Activated CD8-positive, alpha-beta T cell treated with anti-CD3 and anti-CD28 coated beads, Interleukin-2, amount 10 ng/mL, durations not matched to agents 7 days and 5 days (primary cell): Measurements from ENCODE around the gene NUP133. TPM values are rescaled to one million over a fixed set of nuclear protein-coding genes. Genes with fewer than 3 reads are reported as not detected.
A peak's percentile ranks its signal among the peaks of the same experiment; 100 is the strongest.
"Not testable (repeated sequence)": the region's sequence is repeated elsewhere in the genome, so short reads cannot be mapped to it uniquely, and the experiment has no call there.

Source experiments
- ATAC-seq: fragments of 150-1000 bp; cut with Tn5 transposase; one replicate; pipeline ENCODE4 v1.10.0; 2021; ENCODE audit warnings: moderate library complexity
- CTCF ChIA-PET: fragments of 350-600 bp; sonication (Branson Sonifier 250); formaldehyde crosslinking; loops from one replicate; lab custom pipeline; 2021; ENCODE audit warnings: antibody characterized with exemption; lab: Charles Lee
- POLR2A ChIA-PET: fragments of 350-600 bp; sonication (Branson Sonifier 250); formaldehyde crosslinking; loops from one replicate; lab custom pipeline; 2021; ENCODE audit warnings: antibody characterized with exemption; lab: Charles Lee
- DNase-seq: peaks from one replicate; pipeline ENCODE4 v3.0.0-alpha.2; 2020
- H3K27ac Mint-ChIP-seq: one replicate; pipeline ENCODE4 v1.8.0; 2021; ENCODE audit warnings: mild to moderate bottlenecking, mixed read lengths
- H3K27me3 Mint-ChIP-seq: one replicate; pipeline ENCODE4 v1.8.0; 2021; ENCODE audit warnings: low read depth, mixed read lengths
- H3K36me3 Mint-ChIP-seq: one replicate; pipeline ENCODE4 v1.8.0; 2021; ENCODE audit warnings: low read depth, mixed read lengths
- H3K4me1 Mint-ChIP-seq: one replicate; pipeline ENCODE4 v1.8.0; 2021; ENCODE audit warnings: low read depth, mixed read lengths
- H3K4me3 Mint-ChIP-seq: one replicate; pipeline ENCODE4 v1.8.0; 2021; ENCODE audit warnings: mild to moderate bottlenecking, mixed read lengths
- H3K9me3 Mint-ChIP-seq: one replicate; pipeline ENCODE4 v1.8.0; 2022; ENCODE audit warnings: mixed read lengths; ENCODE audit not compliant: insufficient read depth
- total RNA-seq, 2 experiments: library from RNA; stranded (reverse); gene quantifications; one replicate each; pipeline ENCODE4 v1.2.3, GENCODE V29; 2021

NUP133 gene
- total RNA-seq, 2 experiments from 2014 or later, result 46.8 to 49.7 TPM

DNA sequence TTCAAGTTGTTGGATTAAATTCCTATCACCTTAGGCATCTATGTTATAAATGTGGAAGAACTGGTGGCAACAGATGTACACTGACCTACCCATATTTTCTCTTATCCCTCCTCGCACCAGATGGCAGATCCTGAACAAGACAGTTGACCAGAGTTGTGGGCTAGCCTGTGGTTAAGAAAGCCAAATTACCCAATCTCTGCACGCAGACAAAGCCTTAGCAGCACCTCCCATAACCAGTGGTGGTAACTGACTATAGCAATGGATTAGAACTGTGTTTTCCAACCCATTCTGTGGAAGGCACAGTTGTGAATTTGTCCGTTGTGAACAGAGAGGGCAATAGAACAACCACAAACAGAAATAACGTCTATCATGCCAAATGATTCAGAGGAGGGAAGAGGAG is 29.8 kb upstream of the NUP133 start:
- Mint-ChIP-seq H3K27ac (no peak overlapping the region), H3K9me3 (no peaks in the 10 kb centered on the region), H3K4me1 (peaks cover 8% of the 10 kb centered on the region), H3K36me3 (peaks cover 57% of the 10 kb centered on the region), H3K27me3 (no peaks in the 10 kb centered on the region), H3K4me3 (no peak overlapping the region)
- ChIA-PET CTCF (no interaction called here), POLR2A (no interaction called here)
- DNase-seq, result no peak
- no peak for ATAC-seq

DNA sequence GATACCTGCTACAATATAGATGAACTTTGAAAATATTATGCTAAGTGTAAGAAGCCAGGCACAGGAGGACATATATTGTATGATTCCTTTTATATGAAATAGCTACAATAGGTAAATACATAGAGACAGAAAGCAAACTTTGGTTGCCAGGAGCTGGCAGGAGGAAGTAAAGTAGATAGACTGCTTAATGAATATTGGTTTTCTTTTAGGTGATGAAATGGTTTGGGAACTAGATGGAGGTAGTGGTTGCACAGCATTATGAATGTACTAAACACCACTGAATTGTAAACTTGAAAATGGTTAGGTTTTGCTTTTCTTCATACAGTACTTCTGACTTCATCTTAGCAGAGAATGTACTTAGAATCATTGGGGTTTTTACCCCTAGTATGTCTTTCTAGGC is 28.8 kb upstream of the NUP133 start:
- peaks cover 52% of the 10 kb centered on the region for H3K36me3 Mint-ChIP-seq
- ChIA-PET POLR2A (interaction anchor here (1.2 kb wide), 1 partner anchor 20 kb away, joined by 3 read pairs; no protein-coding TSS in a partner anchor), CTCF (no interaction called here)

DNA sequence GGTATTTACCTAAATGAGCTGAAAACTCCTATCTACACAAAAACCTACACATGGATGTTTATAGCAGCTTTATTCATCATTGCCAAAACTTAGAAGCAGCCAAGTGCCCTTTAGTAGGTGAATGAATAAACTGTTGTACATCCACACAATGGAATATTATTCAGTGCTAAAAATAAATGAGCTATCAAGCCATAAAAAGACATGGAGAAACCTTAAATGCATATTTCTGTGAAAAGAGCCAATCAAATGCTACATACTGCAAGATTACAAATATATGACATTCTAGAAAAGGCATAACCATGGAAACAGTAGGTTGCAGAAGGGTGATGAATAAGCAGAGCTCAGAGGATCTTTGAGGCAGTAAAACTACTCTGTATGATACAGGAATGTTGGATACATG is 27.1 kb upstream of the NUP133 start:
- ChIA-PET POLR2A (no interaction called here), CTCF (interaction anchor here (1.2 kb wide), 1 partner anchor 54 kb away, joined by 4 read pairs; no protein-coding TSS in a partner anchor)
- H3K27ac Mint-ChIP-seq, result no peak overlapping the region
- H3K27me3 Mint-ChIP-seq, result no peaks in the 10 kb centered on the region
- no peak for ATAC-seq
- DNase-seq, result no peak
- no peaks in the 10 kb centered on the region for H3K4me1 Mint-ChIP-seq
- no peak overlapping the region for H3K4me3 Mint-ChIP-seq
- no peaks in the 10 kb centered on the region for H3K9me3 Mint-ChIP-seq
- H3K36me3 Mint-ChIP-seq, result peaks cover 52% of the 10 kb centered on the region

More for the DNA sequence above, 28.8 kb upstream of the NUP133 start:
- Mint-ChIP-seq H3K27ac (no peak overlapping the region), H3K27me3 (no peaks in the 10 kb centered on the region), H3K4me1 (peaks cover 1% of the 10 kb centered on the region), H3K9me3 (no peaks in the 10 kb centered on the region), H3K4me3 (no peak overlapping the region)
- DNase-seq, result no peak
- no peak for ATAC-seq

DNA sequence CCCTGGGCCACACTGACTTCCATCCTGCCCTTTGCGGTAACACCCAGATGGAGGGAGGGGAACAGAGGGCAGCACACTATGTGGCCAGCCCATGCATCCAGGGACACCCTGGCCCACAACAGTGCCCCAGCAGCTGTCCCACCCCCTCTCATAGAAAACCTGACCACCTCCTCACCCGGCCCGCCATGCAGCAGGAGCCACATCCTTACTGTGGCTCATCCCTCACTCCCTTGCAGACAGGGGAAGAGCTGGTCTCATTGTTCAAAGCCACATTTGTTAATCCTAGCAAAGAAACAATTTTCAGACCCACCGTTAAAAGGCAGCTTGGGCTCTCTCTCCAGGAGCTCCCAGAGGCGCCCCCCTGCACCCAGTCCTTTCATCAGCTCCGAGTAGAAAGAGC is 23.2 kb upstream of the NUP133 start:
- CTCF ChIA-PET, result no interaction called here

DNA sequence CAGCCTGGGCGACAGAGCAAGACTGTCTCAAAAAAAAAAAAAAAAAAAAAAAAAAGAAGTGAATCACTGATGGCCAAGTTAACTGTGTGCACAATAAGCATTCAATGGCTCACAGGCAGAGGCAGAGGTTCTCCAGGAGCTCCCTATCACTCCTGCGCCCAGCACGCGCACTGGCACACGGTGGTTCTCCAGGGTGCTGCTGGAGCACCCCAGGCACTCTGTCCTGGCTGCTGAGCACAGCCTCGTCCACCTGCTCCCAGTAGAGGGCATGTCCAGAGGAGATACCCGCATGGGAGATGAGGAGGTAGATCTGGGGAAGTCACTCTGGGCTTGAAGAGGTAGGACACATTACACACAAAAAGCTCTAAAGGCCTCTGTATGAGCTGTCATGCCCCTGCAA is 21.5 kb upstream of the NUP133 start:
- Mint-ChIP-seq H3K4me3 (no peak overlapping the region), H3K27ac (no peak overlapping the region), H3K36me3 (peaks cover 56% of the 10 kb centered on the region), H3K9me3 (no peaks in the 10 kb centered on the region), H3K27me3 (no peaks in the 10 kb centered on the region), H3K4me1 (no peaks in the 10 kb centered on the region)
- DNase-seq (no peak), ATAC-seq (no peak)
- ChIA-PET CTCF (no interaction called here), POLR2A (no interaction called here)

More for the DNA sequence above, 23.2 kb upstream of the NUP133 start:
- H3K9me3 Mint-ChIP-seq, result no peaks in the 10 kb centered on the region
- no peaks in the 10 kb centered on the region for H3K4me1 Mint-ChIP-seq
- ATAC-seq, result no peak
- no peak overlapping the region for H3K27ac Mint-ChIP-seq
- H3K4me3 Mint-ChIP-seq, result no peak overlapping the region
- no peaks in the 10 kb centered on the region for H3K27me3 Mint-ChIP-seq
- POLR2A ChIA-PET, result no interaction called here
- peaks cover 56% of the 10 kb centered on the region for H3K36me3 Mint-ChIP-seq
- no peak for DNase-seq

DNA sequence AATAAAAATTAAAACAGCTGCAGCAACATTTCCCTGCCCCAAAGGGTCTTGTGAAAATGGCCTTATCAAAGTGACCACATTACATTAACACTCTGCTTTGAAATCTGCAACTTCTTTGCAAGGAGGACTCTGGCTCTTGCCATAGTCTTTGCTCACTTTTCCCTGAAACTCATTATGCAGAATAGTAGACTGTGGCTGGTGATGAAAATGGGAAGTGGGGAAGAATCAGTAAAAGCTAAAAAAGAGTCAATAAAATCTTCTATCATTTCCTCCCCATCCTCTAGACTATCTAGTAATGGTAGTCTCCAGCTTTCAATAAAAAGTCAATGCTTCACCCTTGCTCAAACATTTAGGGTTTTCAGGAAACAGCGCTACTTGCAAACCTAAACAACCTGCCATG is 18.6 kb upstream of the NUP133 start:
- DNase-seq, result no peak
- H3K9me3 Mint-ChIP-seq, result no peaks in the 10 kb centered on the region
- CTCF ChIA-PET, result interaction anchor here (2.8 kb wide), 1 partner anchor 11 kb away, joined by 17 read pairs; no protein-coding TSS in a partner anchor
- H3K27ac Mint-ChIP-seq, result no peak overlapping the region
- H3K4me1 Mint-ChIP-seq, result peaks cover 5% of the 10 kb centered on the region
- H3K27me3 Mint-ChIP-seq, result no peaks in the 10 kb centered on the region
- ATAC-seq, result no peak
- POLR2A ChIA-PET, result interaction anchor here (1.4 kb wide), 1 partner anchor 18 kb away, joined by 6 read pairs; no protein-coding TSS in a partner anchor
- H3K36me3 Mint-ChIP-seq, result peaks cover 47% of the 10 kb centered on the region
- no peak overlapping the region for H3K4me3 Mint-ChIP-seq

DNA sequence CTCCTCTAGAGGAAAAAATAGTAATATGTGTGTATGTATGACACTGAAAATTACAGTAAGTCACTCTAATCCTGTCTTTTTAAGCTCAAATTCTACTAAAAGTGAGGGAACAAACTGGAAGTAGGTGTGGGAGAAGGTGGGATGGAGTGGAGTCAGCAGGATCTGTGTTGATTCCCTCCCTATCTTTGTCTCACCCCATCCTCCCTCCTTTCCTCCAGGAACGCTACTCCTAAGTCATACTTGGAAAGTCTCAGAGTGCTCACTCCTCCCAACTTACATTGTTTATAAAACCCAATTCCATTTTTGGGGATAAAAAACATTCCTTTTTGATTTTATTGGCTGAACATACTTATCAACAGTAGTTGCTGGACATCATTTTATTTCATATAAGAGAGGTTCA is 14.9 kb upstream of the NUP133 start:
- H3K36me3 Mint-ChIP-seq, result peaks cover 38% of the 10 kb centered on the region
- ChIA-PET POLR2A (interaction anchor here (0.6 kb wide), 1 partner anchor 53 kb away, joined by 8 read pairs; no protein-coding TSS in a partner anchor), CTCF (no interaction called here)
- ATAC-seq, result no peak
- no peak for DNase-seq
- H3K27me3 Mint-ChIP-seq, result no peaks in the 10 kb centered on the region
- H3K4me3 Mint-ChIP-seq, result no peak overlapping the region
- peaks cover 5% of the 10 kb centered on the region for H3K4me1 Mint-ChIP-seq
- no peaks in the 10 kb centered on the region for H3K9me3 Mint-ChIP-seq
- peak overlapping the region; percentile 20 for H3K27ac Mint-ChIP-seq

DNA sequence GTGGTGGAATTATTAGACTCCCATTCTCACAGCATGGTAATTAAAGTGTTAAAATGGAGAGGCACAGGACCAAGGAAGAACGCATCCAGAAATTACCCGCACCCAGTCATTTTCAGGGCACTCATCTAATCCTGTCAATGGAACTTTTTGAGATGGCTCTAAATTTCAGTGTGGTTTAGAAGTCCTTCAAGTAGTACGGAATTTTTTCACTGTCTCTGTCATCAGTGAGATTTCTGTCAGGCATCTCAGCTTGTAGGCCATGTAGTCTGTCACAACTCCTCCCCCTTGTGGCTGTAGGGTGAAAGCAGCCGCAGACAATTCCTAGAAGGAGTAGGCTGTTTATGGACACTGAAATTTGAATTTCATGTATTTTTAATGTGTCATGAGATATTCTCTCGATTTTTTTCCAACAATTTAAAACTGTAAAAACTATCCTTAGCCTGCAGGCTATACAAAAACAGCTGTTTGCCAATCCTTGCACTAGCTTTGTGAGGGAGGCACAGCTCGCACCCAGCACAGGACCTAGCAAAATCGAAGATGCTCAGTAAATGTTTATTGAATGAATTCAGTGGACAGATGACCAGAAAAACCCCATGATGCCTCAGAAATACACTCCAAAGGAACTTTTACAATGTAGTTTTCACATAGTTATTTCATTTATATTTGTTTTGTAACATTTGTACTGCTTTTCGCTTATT is 6.6 kb upstream of the NUP133 start:
- Mint-ChIP-seq H3K27me3 (no peaks in the 10 kb centered on the region), H3K36me3 (peaks cover 16% of the 10 kb centered on the region), H3K9me3 (no peaks in the 10 kb centered on the region), H3K4me3 (no peak overlapping the region), H3K27ac (no peak overlapping the region), H3K4me1 (peaks cover 12% of the 10 kb centered on the region)
- ATAC-seq (peak; percentile 85), DNase-seq (peak; percentile 70)
- ChIA-PET CTCF (interaction anchor here (0.7 to 3.8 kb wide), 13 partner anchors 9 to 287 kb away, joined by 3 to 32 read pairs (median 5); partner anchors contain the start of gene ABCB10), POLR2A (no interaction called here)

DNA sequence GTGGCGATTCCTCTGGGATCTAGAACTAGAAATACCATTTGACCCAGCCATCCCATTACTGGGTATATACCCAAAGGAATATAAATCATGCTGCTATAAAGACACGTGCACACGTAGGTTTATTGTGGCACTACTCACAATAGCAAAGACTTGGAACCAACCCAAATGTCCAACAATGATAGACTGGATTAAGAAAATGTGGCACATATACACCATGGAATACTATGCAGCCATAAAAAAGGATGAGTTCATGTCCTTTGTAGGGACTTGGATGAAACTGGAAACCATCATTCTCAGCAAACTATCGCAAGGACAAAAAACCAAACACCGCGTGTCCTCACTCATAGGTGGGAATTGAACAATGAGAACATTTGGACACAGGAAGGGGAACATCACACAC is 3.5 kb upstream of the NUP133 start:
- H3K9me3 Mint-ChIP-seq, H3K27ac Mint-ChIP-seq, ATAC-seq, H3K4me3 Mint-ChIP-seq, CTCF ChIA-PET, DNase-seq, POLR2A ChIA-PET, H3K27me3 Mint-ChIP-seq: not testable (repeated sequence)
- peaks cover 31% of the 10 kb centered on the region for H3K4me1 Mint-ChIP-seq
- peaks cover 10% of the 10 kb centered on the region for H3K36me3 Mint-ChIP-seq

DNA sequence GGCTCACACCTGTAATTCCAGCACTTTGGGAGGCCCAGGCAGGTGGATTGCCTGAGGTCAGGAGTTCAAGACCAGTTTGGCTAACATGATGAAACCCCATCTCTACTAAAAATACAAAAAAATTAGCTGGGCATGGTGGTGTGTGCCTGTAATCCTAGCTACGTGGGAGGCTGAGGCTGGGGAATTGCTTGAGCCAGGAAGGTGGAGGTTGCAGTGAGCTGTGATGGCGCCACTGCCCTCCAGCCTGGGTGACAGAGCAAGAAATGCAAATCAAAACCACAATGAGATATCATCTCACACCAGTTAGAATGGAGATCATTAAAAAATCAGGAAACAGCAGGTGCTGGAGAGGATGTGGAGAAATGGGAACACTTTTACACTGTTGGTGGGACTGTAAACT is 3.1 kb upstream of the NUP133 start:
- H3K4me3 Mint-ChIP-seq, DNase-seq, H3K27ac Mint-ChIP-seq, H3K27me3 Mint-ChIP-seq, POLR2A ChIA-PET, ATAC-seq, H3K9me3 Mint-ChIP-seq: not testable (repeated sequence)
- Mint-ChIP-seq H3K4me1 (peaks cover 35% of the 10 kb centered on the region), H3K36me3 (peaks cover 10% of the 10 kb centered on the region)
- CTCF ChIA-PET, result interaction anchor here (1.0 kb wide), 1 partner anchor 257 kb away, joined by 4 read pairs; no protein-coding TSS in a partner anchor

DNA sequence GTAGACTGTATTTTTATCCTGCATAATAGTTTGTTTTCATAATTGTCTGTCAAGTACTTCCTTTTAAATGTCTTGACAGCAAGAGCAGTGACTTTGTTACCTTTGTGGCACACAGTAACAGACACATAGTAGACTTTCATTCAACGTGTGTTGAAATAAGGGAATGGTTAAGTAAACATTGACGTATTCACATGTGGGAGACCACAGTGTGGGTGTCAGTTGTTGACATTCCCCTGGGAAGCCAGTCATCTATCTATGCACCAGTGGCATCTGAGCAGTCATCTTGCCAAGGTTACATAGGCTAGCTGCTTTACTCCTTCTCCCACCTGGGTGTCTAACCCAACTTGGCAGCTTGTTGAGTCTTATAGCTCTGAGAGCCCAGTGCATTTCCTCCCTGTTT is 1.4 kb upstream of the NUP133 start:
- POLR2A ChIA-PET, result interaction anchor here (0.8 to 1.4 kb wide), 3 partner anchors 48 to 167 kb away, joined by 3 read pairs; partner anchors contain the start of gene CCSAP
- Mint-ChIP-seq H3K4me3 (peak overlapping the region; percentile 87), H3K27ac (peak overlapping the region; percentile 96)

DNA sequence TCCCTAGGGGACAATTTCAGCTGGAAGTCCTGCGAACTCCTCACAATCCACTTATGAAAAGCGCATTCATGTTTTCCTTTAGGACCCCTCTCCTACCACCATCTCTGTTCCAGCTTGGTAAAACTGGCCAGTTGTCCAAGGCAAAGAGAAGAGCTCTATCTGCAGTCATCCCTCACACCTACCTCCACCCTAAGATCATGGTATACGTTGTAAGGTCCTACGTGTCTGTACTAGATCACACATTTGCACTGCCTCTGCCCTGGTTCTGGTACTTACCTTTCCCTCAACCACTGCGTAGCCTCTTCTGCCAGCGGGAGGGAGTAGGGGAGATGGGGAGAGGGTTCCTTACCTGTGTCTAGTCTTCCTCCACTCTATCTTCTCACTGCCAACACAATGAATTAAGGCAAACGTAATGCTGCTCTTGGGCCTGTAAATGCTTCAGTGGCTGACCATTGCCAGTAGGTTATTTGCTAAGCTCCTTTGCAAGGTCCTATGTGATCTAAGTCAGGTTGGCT is 739 bp upstream of the NUP133 start:
- H3K36me3 Mint-ChIP-seq, result peaks cover 11% of the 10 kb centered on the region
- peak overlapping the region; percentile 87 for H3K4me3 Mint-ChIP-seq
- peaks cover 36% of the 10 kb centered on the region for H3K4me1 Mint-ChIP-seq
- peak; percentile 25 for DNase-seq
- peak overlapping the region; percentile 96 for H3K27ac Mint-ChIP-seq
- peaks cover 2% of the 10 kb centered on the region for H3K27me3 Mint-ChIP-seq
- ChIA-PET CTCF (interaction anchor here (1.0 to 1.8 kb wide), 5 partner anchors 9 to 254 kb away, joined by 3 to 11 read pairs (median 9); partner anchors contain the start of gene ABCB10), POLR2A (interaction anchor here (0.7 to 2.4 kb wide), 12 partner anchors 9 to 571 kb away, joined by 3 to 14 read pairs (median 4); partner anchors contain the start of genes ABCB10 and CCSAP)
- no peaks in the 10 kb centered on the region for H3K9me3 Mint-ChIP-seq
- ATAC-seq, result no peak

More for the DNA sequence above, 1.4 kb upstream of the NUP133 start:
- ATAC-seq (no peak), DNase-seq (no peak)
- Mint-ChIP-seq H3K9me3 (no peaks in the 10 kb centered on the region), H3K27me3 (peaks cover 2% of the 10 kb centered on the region), H3K4me1 (peaks cover 35% of the 10 kb centered on the region), H3K36me3 (peaks cover 9% of the 10 kb centered on the region)
- CTCF ChIA-PET, result interaction anchor here (1.6 to 1.8 kb wide), 3 partner anchors 27 to 69 kb away, joined by 3 to 11 read pairs (median 9); partner anchors contain the start of gene ABCB10
